ENCODE data around the gene ANKRD29.

The ANKRD29 gene

GRCh38 chr18:23667114-23667513, 4.4 kb upstream of the ANKRD29 start:
- Histone ChIP-seq H3K9me3 (ENCODE audit: control insufficient read depth, low read length) (no peaks in the 10 kb centered on the region), H3K4me3 (ENCODE audit: low read depth, low read length) (no peak overlapping the region), H3K27ac (no peak overlapping the region), H3K36me3 (ENCODE audit: control insufficient read depth, insufficient read depth, low read length) (no peaks in the 10 kb centered on the region), H3K27me3 (ENCODE audit: control insufficient read depth, insufficient read depth, low read length) (no peaks in the 10 kb centered on the region), H3K79me2 (no peaks in the 10 kb centered on the region), H3K4me2 (ENCODE audit: low read length) (no peak overlapping the region), H2AFZ (no peak overlapping the region), H3K4me1 (peaks cover 7% of the 10 kb centered on the region), H3K9ac (no peak overlapping the region)
- TF ChIP-seq, protein P1, sequence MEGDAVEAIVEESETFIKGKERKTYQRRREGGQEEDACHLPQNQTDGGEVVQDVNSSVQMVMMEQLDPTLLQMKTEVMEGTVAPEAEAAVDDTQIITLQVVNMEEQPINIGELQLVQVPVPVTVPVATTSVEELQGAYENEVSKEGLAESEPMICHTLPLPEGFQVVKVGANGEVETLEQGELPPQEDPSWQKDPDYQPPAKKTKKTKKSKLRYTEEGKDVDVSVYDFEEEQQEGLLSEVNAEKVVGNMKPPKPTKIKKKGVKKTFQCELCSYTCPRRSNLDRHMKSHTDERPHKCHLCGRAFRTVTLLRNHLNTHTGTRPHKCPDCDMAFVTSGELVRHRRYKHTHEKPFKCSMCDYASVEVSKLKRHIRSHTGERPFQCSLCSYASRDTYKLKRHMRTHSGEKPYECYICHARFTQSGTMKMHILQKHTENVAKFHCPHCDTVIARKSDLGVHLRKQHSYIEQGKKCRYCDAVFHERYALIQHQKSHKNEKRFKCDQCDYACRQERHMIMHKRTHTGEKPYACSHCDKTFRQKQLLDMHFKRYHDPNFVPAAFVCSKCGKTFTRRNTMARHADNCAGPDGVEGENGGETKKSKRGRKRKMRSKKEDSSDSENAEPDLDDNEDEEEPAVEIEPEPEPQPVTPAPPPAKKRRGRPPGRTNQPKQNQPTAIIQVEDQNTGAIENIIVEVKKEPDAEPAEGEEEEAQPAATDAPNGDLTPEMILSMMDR (IDR thresholded peaks at IDR 0.05), result peak; percentile 10

DNA sequence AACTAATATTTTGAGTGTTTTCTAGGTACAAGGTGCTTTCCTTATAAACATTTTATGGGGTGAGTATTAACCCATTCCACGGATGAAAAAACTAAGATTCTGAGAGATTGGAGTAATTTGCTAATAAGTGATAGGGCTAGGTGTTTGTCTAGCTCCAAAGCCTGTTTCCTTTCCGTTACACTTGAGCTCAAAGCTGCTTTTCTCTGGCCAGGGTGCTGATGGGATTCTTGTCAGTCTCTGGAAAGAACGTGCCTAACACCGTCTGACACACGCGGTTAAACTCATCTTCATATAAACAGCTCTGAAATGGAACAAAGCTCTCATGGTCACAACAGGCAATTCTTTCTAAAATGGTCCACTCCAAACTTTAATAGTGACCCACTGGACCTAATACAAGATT, 2.0 kb upstream of the ANKRD29 start:
- Histone ChIP-seq H3K4me1 (peaks cover 7% of the 10 kb centered on the region), H3K27me3 (ENCODE audit: control insufficient read depth, insufficient read depth, low read length) (no peaks in the 10 kb centered on the region), H3K79me2 (no peaks in the 10 kb centered on the region), H3K36me3 (ENCODE audit: control insufficient read depth, insufficient read depth, low read length) (no peaks in the 10 kb centered on the region), H3K9me3 (ENCODE audit: control insufficient read depth, low read length) (no peaks in the 10 kb centered on the region), H3K9ac (no peak overlapping the region), H3K4me2 (ENCODE audit: low read length) (no peak overlapping the region), H3K27ac (no peak overlapping the region), H3K4me3 (ENCODE audit: low read depth, low read length) (no peak overlapping the region), H2AFZ (peak overlapping the region; percentile 43)
- TF ChIP-seq, protein P1 (IDR thresholded peaks at IDR 0.05), result no peak

DNA sequence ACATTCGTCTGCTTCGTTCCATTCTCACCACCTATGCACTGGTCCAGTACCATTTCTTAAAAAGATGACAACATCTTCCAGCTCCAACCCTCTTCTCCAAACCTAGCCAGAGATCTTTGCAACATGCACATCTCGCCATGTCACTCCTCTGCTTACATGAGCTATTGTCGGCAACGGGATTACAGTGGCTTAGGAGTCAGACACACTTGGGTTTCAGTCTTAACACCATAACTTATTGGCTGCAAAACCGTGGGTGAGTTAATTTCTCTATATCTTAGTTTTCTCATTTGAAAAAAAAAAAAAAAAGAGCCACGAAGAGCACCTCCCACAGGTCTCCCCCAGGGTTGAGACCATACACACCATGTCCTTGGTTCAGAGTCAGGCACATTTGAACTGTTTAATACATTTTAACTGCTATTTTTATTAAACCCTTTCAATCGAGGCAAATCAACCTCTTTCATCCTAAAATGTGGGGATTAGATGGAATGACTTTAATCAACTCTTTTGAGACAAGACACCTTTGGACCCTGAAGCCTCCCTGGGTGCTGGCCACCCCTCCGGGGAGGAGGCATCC, 889 bp downstream of the ANKRD29 start:
- no peak overlapping the region for H3K9ac ChIP-seq
- TF ChIP-seq, protein P1 (IDR thresholded peaks at IDR 0.05), result no peak
- H3K4me2 ChIP-seq (ENCODE audit: low read length), result peak overlapping the region; percentile 80
- H2AFZ ChIP-seq, result peak overlapping the region; percentile 91
- no peak overlapping the region for H3K27ac ChIP-seq
- no peaks in the 10 kb centered on the region for H3K79me2 ChIP-seq
- peak overlapping the region; percentile 71 for H3K4me3 ChIP-seq (ENCODE audit: low read depth, low read length)
- peaks cover 7% of the 10 kb centered on the region for H3K4me1 ChIP-seq
- no peaks in the 10 kb centered on the region for H3K36me3 ChIP-seq (ENCODE audit: control insufficient read depth, insufficient read depth, low read length)
- H3K27me3 ChIP-seq (ENCODE audit: control insufficient read depth, insufficient read depth, low read length), result no peaks in the 10 kb centered on the region
- no peaks in the 10 kb centered on the region for H3K9me3 ChIP-seq (ENCODE audit: control insufficient read depth, low read length)

DNA sequence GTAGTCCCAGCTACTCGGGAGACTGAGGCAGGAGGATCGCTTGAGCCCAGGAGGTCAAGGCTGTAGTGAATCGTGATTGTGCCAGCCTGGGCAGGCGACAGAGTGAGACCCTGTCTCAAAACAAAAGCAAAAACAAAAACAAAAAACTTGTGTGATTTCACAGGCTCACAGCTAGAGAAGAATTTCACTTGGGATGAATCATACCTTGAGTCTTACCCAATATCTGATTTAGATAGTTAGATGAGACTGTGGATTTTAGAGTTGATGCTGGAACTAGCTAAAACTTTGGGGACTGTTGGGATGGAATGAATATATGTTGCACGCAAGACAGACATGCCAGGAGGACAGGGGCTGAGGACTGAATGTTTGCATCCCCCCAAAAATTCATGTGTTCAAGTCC, 4.4 kb downstream of the ANKRD29 start:
- TF ChIP-seq, protein P1 (IDR thresholded peaks at IDR 0.05), result no peak
- Histone ChIP-seq H3K9me3 (ENCODE audit: control insufficient read depth, low read length) (no peaks in the 10 kb centered on the region), H3K36me3 (ENCODE audit: control insufficient read depth, insufficient read depth, low read length) (no peaks in the 10 kb centered on the region), H3K27me3 (ENCODE audit: control insufficient read depth, insufficient read depth, low read length) (no peaks in the 10 kb centered on the region), H3K27ac (no peak overlapping the region), H3K9ac (no peak overlapping the region), H3K4me3 (ENCODE audit: low read depth, low read length) (no peak overlapping the region), H3K4me2 (ENCODE audit: low read length) (no peak overlapping the region), H3K4me1 (peaks cover 4% of the 10 kb centered on the region), H3K79me2 (no peaks in the 10 kb centered on the region), H2AFZ (no peak overlapping the region)

GRCh38 chr18:23652232-23652631, 10.5 kb downstream of the ANKRD29 start:
- H3K4me1 ChIP-seq, result no peaks in the 10 kb centered on the region
- no peak overlapping the region for H3K4me3 ChIP-seq (ENCODE audit: low read depth, low read length)
- no peak overlapping the region for H2AFZ ChIP-seq
- no peak overlapping the region for H3K4me2 ChIP-seq (ENCODE audit: low read length)
- no peak overlapping the region for H3K27ac ChIP-seq
- no peaks in the 10 kb centered on the region for H3K27me3 ChIP-seq (ENCODE audit: control insufficient read depth, insufficient read depth, low read length)
- TF ChIP-seq, protein P1 (IDR thresholded peaks at IDR 0.05), result no peak
- no peak overlapping the region for H3K9ac ChIP-seq
- H3K79me2 ChIP-seq, result no peaks in the 10 kb centered on the region
- no peaks in the 10 kb centered on the region for H3K36me3 ChIP-seq (ENCODE audit: control insufficient read depth, insufficient read depth, low read length)
- no peaks in the 10 kb centered on the region for H3K9me3 ChIP-seq (ENCODE audit: control insufficient read depth, low read length)

All from parathyroid adenoma (tissue), 2 donors.